Stimulated activated CD4-positive, alpha-beta T cell treated with anti-CD3 and anti-CD28 coated beads, Interleukin-2, amount 100 ng/mL, for 24 hours (primary cell): ENCODE results near the gene AR.

Experiments used
- DNase-seq, 2 donors: peaks; one replicate each; pipeline ENCODE4 v3.0.0-alpha.2; 2020

The AR gene

GRCh38 chrX:67726018-67726417 lies 182.2 kb downstream of the AR start:
- DNase-seq: no peak

GRCh38 chrX:67727576-67727975 lies 183.8 kb downstream of the AR start:
- DNase-seq: no peak

GRCh38 chrX:67730296-67730695 lies 186.5 kb downstream of the AR start:
- DNase-seq: no peak

GRCh38 chrX:67731061-67731460 lies 187.2 kb downstream of the AR start:
- DNase-seq: no peak

GRCh38 chrX:67732864-67733263 lies 189.0 kb downstream of the AR start:
- no peak for DNase-seq

- no peak for DNase-seq
Observed at GRCh38 chrX:67734111-67734753, 190.4 kb downstream of the AR start.

- DNase-seq: no peak
Observed at GRCh38 chrX:67749536-67749935, 205.7 kb downstream of the AR start.

- DNase-seq: no peak
Observed at GRCh38 chrX:67750694-67751093, 206.9 kb downstream of the AR start.

GRCh38 chrX:67759018-67759417 lies 215.2 kb downstream of the AR start:
- no peak for DNase-seq

GRCh38 chrX:67777148-67777547 lies 233.3 kb downstream of the AR start:
- no peak for DNase-seq

GRCh38 chrX:67779099-67779498 lies 235.3 kb downstream of the AR start:
- DNase-seq: no peak
